Measurements from ENCODE around the gene CRLF1.

DNA sequence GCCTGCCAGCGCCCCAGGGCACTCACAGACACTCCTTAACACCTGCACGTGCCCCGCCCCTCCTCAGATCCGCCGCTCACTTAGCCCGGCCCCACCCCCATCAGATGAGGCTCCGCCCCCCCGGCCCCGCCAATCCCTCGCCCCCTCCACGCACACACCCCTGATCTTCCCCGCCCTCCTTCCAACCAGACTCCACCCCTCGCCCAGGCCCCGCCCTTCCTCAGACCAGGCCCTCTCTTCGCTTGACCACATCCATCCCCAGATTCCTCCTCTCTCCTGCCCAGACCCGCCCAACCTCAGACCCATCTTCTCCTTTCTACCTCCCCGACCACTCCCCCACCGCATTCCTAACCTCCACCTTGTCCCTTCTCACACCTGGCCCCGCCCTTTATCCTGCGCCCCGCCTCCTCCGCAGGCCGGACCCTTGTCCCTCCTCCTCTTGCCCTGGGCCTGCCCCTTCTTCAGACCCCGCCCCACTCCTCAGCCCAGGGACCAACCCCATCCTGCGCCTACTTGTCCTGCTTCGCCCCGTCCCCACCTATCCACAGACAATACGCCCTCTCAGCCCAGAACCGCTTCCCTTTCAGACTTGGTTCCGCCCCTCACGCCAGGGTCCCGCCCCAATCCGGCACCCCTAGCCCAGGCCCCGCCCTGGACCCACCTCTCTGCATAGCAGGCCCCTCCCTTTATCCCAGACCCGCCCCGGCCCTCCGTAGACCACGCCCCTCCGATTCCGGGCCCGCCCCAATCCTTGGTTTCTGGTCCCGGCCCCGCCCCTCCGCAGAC, 29.8 kb upstream of the CRLF1 start:
- TF ChIP-seq EZH2 (IDR thresholded peaks at IDR 0.05) (no peak), POLR2AphosphoS5 (IDR thresholded peaks at IDR 0.05; ENCODE audit: borderline replicate concordance, low read depth, low read length) (no peak), FOXP2 (optimal IDR thresholded peaks at IDR 0.05; ENCODE audit: control extremely low read depth, extremely low read length, insufficient read depth) (no peak)
